ENCODE measurements around the gene CLIP3.
A peak's percentile ranks its signal among the peaks of the same experiment; 100 is the strongest.
"Not testable (repeated sequence)": the region's sequence is repeated elsewhere in the genome, so short reads cannot be mapped to it uniquely, and the experiment has no call there.

CLIP3 gene

GRCh38 chr19:36008336-36008978 is 24.2 kb downstream of the CLIP3 start, which contains the start of gene SYNE4:
SYNE4 (minus strand) TSS chr19:36008813; CDS start chr19:36008681, 132 bp downstream.
- DNase-seq (ENCODE audit: low spot score) = no peak

DNA sequence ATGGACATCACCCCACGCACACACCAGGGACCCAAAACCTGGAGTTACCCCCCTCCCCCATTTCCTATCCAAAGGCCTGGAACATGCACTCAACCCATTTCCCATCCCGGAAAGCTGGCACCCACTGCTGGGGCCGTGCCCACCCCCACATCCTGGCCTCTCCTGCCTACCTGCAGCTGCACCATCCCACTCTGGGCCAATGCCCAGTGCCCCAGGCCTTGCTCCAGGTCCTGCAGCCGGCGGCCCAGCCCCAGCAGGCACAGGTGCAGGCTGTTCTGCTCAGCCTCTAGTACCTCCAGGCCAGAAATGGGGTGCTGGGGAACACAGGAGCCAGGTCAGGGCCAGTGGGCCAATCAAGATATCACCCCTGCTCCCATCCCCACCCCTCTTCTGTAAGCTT is 25.7 kb downstream of the CLIP3 start:
- DNase-seq (ENCODE audit: low spot score) = no peak

- no peak for DNase-seq (ENCODE audit: low spot score)
Measured at GRCh38 chr19:36003284-36003683, 29.4 kb downstream of the CLIP3 start.

DNA sequence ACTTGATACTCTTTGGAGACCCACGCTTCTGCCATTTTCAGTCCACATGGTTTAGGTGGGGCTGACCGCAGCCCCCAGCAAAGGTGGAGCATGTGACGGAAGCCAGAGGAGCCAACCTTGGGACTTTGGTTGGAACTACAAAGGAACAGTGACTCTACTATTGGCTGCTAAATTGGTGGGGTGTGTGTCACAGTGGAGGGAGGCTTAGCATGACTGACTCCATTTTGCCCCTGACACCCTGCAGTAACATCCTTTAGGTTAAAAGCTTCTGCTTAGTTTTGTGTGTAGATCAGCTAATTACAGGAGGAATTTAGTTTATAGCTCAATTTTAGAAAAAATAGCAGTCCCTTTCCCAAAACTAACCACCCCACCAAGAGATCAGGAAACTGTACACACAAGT is 31.1 kb downstream of the CLIP3 start:
- DNase-seq (ENCODE audit: low spot score) = no peak

DNA sequence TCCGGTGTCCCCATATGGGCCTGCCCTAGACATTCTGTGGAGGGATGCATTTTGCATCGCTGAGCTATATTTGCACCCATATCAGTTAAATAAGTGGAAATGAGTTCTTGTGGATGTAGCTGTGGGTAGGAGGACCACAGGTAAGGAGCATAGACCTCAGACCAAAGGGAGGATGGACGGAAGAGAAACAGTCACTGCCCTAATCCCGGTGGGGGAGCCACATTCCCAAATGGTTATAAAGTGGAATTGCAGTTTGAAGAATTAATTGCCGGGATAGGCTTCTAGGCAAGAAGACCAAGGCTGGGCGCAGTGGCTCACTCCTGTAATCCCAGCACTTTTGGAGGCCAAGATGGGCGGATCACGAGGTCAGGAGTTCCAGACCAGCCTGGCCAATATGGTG is 35.9 kb downstream of the CLIP3 start:
- DNase-seq (ENCODE audit: low spot score) = no peak

DNA sequence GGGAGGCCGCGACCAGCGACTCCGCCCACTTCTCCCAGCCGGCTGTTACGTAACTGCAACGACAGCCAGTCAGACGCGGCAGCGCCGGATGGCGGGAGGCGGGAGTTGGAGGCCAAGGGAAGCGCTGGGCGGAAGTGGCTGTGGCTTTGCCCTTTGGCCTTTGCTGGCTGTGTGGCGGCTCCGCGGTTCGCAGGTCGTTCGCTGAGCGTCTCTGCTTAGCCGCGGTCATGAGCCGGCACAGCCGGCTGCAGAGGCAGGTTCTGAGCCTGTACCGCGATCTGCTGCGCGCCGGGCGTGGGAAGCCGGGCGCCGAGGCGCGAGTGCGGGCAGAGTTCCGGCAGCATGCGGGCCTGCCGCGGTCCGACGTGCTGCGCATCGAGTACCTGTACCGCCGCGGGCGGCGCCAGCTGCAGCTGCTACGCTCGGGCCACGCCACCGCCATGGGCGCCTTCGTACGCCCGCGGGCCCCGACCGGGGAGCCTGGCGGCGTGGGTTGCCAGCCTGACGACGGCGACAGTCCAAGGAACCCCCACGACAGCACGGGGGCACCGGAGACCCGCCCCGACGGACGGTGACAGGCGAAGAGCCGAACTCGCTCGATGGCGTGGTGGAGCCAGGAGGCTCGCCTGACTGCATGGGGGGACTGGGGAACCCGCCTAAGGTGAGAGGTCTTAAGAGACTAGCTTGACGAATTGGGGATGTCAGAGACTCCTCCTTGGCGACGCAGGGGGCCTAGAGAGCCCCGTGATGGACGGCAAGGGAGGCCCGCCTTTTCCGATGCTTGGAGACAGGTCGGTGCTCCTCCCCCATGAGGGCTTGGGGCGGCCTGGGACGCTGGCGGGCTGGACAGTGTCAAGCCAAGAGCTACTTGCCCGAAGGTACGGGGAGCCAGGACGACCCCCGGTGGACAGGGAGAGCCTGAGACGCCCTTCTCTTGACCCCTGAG is 37.4 kb downstream of the CLIP3 start, which contains the start of gene SDHAF1:
Gene SDHAF1 (plus strand): TSS at position 141 of the 946 bp plus-strand sequence. CDS start 87 bp downstream, at position 228.
- peak; percentile 96 for DNase-seq (ENCODE audit: low spot score)

- DNase-seq (ENCODE audit: low spot score) = no peak
Measured at GRCh38 chr19:35993923-35994598, 38.6 kb downstream of the CLIP3 start.

GRCh38 chr19:35992907-35993765 is 39.5 kb downstream of the CLIP3 start:
- DNase-seq (ENCODE audit: low spot score) = no peak

GRCh38 chr19:35991731-35992450 is 40.8 kb downstream of the CLIP3 start:
- DNase-seq (ENCODE audit: low spot score) = no peak

GRCh38 chr19:35990771-35991730 is 41.6 kb downstream of the CLIP3 start:
- DNase-seq (ENCODE audit: low spot score) = no peak

GRCh38 chr19:35990156-35990555 is 42.5 kb downstream of the CLIP3 start:
- DNase-seq (ENCODE audit: low spot score) = no peak

DNA sequence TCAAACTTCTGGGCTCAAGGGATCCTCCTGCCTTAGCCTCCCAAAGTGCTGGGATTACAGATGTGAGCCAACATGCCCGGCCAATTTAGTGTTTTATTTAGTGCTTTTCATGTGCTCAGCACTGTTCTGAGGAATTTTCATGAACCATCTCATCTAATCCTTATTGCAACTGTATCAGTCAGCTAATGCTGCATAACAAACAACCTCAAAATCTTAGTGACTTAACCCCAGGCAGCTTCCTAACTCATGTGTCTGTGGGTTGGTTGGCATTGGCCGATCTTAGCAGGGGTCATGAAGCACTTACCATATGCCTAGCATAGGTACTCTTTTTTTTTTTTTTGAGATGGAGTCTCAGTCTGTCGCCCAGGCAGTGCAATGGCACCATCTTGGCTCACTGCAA is 43.8 kb downstream of the CLIP3 start:
- no peak for DNase-seq (ENCODE audit: low spot score)

DNA sequence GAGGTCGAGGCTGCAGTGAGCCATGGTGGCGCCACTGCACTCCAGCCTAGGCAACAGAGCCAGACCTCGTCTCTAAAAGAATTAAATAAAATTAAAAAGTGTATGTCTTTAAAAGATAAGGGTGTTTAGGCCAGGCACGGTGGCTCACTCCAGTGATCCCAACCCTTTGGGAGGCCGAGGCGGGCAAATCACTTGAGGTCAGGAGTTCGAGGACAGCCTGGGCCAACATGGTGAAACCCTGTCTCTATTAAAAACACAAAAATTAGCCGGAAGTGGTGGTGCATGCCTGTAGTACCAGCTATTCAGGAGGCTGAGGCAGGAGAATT is 45.1 kb downstream of the CLIP3 start:
- no peak for DNase-seq (ENCODE audit: low spot score)

DNA sequence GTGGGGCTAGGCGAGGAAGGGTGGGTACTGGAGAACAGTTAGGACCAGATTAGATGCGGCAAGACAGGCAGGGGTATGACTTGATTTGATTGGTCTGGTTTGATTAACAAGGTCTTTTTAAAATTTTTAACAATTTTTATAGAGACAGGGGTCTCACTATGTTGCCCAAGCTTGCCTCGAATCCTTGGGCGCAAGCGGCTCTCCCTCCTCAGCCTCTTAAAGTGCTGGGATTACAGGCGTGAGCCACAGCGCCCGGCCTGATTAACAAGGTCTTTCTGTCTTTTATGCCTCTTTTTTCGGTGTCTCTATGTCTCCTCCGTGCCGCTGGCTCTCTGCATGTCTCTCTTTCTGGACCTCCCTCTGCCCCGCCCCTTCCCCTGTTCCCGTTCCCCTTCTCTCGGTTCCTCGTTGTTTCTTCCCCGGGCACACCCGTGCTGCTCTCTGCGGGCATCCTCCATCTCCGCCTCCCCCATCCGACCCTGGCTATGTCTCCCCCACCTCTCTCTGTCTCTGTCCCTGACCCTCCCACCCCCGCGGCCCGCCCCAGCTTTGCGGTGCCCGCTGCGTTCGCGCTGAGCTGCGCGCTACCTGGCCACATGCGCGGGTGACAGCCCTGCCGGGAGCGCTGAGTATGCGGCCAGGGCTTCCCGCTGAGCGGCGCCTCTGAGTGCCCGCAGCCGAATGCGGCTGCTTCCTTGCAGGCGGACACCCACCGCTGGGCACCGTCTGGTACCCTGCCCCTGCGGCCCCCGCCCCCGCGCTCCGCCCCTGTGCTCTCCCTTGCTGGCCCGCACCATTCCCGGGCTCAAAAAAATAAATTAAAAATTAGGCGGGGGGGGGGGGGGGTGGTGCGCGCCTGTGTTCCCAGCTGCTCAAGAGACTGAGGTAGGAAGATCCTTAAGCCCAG is 45.8 kb downstream of the CLIP3 start:
- no peak for DNase-seq (ENCODE audit: low spot score)

GRCh38 chr19:35986111-35986510 is 46.6 kb downstream of the CLIP3 start:
- no peak for DNase-seq (ENCODE audit: low spot score)

DNA sequence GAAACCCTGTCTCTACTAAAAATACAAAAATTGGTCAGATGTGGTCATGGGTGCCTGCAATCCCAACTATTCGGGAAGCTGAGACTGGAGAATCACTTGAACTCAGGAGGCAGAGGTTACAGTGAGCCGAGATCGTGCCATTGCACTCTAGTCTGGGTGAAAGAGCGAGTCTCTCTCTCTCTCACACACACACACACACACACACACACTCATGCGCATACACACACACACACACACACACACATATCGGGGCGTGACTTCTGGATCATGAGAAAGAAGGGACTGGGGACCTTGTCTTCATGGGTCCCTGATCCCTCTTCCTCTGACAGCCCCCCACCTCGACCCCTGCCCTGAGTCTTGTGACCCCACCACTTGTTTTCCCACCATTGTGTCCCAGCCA is 49.5 kb downstream of the CLIP3 start:
- no peak for DNase-seq (ENCODE audit: low spot score)

GRCh38 chr19:35980997-35981396 is 51.7 kb downstream of the CLIP3 start:
- not testable (repeated sequence) for DNase-seq (ENCODE audit: low spot score)

DNA sequence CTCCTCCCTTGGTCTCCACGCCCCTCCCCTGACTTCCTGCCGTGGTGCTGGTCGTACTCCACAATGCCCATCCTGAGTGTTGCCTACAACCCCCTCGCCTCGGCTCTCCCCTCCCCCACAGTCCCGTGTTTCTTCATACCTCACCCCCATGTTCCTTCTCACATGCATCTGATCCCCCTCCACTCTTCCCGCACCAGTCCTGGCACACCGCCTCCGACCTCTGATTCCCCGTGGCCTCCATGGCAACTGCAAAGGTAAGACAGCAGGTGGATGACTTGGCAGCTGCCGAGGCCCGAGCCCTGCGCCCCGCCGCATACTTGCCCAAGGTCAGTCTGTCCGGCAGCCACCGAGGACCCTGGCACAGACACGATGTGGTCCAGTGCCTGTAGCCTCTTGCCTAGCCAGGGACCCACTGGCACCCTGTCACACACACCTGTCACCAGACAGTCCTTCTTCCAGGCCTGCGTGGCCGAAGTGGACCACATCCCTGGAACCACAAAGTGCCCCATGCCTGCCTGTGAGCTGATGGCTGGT is 53.8 kb downstream of the CLIP3 start:
- no peak for DNase-seq (ENCODE audit: low spot score)

- no peak for DNase-seq (ENCODE audit: low spot score)
Measured at GRCh38 chr19:35978271-35978670, 54.4 kb downstream of the CLIP3 start.

All from hematopoietic multipotent progenitor cell treated with erythropoietin and hydrocortisone succinate and interleukin-3 and kit ligand, for 15 days (in vitro differentiated cells).